HG03342 (cell line): ENCODE measurements around the gene NDUFB10.
"Not testable (repeated sequence)": the region's sequence is repeated elsewhere in the genome, so short reads cannot be mapped to it uniquely, and the experiment has no call there.

Experiments
- ATAC-seq: cut with Tn5 transposase; IDR thresholded peaks from one replicate; pipeline ENCODE4 v1.9.1; 2021; ENCODE audit warnings: mild to moderate bottlenecking, moderate library complexity; ENCODE audit not compliant: unreplicated experiment

Gene NDUFB10

DNA sequence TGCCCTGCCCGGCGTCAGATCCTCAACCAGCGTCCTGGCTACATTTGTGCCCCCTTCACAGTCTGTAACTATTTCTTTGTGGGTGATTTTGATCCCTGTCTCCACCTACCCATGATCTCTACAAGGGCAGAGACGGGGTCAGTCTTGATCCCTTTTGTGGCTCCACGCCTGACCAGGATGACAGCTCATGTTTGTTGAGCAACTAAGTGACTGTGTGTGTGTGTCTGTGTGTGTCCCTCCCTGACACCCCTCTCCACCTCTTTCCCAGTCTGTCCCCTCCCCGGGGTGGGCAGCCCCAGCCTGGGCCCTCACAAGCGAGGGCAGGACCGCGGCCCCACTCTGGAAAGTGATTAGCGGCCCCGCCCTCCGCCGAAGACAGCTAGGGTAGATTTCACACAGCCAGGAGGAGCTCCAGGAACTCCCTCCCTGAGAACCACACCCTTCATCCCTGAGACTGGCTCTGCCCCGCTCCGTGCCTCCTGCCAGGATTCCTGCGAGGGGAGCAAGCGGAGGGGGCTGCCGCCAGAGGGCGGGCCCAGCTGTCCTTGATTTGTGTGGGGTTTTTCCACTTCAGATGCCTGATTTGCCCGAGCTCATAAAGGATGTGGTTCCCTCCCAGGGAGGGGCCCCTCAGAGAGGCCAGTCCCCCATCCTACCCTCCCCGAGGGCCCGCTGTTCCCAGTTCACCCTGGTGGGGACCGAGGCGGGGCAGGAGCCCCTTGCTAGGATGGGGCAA lies 35.9 kb upstream of the NDUFB10 start:
- no peak for ATAC-seq

DNA sequence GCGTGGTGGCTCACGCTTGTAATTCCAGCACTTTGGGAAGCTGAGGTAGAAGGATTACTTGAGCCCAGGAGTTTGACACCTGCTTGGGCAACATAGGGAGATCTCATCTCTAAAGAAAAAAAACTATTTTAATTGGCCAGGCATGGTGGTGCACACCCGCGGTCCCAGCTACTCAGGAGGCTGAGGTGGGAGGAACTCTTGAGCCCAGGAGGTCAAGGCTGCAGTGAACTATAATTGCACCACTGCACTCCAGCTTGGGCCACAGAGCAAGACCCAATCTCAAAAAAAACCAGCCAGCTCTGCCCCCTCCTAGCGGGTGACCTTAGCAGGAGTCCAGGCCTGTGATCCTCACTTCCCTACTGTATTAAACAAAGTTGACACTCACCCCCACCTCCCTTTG lies 35.2 kb upstream of the NDUFB10 start:
- no peak for ATAC-seq

DNA sequence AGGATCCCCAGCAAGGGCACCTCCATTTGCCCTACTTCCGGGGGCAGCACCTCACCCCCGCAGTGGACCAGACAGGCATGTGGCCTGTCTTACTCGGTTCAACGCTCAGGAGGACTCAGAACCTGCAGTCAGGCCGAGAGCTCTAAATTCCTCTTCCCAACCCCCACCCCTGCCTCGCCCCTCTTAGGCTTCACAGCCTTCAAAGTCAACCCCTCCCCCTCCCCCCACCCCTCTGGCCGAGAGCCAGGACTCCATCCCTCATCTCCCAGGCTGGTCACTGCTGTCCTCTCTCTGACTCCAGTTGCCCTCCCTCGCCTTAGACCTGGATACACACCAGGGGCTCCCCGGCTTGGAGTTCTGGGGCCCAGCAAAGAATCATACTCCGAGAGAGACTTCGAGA lies 33.1 kb upstream of the NDUFB10 start:
- no peak for ATAC-seq

DNA sequence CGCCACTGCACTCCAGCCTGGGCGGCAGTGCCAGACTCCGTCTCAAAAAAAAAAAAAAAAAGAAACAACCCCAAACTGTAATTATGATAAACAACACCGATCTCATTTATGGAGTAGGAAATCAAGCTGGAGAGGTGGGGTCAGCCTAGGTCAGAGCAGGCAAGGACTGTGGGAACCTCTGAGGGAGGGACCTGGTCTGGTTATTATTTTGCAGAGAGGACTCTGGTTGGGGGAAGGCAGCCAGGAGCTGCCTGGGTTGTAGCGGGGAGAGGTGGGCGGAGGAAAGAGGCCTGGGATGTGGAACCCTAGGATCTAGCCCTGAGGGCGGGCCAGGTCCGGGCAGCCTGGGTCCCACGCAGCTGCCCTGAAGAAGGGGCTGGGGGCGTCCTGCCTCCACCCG lies 30.2 kb upstream of the NDUFB10 start:
- no peak for ATAC-seq

DNA sequence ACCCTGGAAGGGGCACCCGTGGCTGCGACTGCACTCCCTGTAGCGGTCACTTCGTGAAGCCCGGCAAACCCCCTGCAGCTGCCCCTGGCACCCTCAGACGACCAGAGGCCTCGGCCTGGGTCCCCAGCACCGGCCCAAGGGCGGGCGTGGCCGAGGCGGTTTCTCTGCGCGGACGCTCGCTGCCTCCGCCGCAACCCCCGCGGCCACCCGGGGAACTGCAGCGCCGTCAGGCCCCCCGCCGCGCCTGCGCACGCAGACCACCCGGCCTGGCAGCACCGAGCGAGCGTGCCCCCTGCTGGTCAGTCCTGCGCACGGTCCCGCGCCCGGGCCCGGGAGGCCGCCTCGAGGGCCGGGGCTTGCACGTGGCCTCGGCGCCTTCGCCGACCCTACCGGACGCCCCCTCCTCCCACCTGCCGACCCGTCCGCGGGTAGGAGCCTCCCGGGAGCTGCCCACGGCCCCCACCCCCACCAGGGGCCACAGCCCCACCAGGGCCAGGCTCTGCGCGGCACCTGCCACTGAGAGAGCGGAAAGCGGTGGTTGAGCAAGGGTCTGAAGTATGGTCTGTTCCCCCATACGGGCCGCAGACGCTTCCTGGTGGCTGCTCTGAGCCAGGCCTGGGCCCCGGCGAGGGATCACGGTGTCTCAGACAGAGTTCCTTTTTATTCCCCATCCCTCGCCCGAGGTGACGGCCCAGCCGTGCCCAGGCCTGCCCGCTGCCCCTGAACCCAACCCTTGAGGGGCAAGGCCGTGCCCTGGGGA lies 29.6 kb upstream of the NDUFB10 start:
- peak; percentile 87 for ATAC-seq

DNA sequence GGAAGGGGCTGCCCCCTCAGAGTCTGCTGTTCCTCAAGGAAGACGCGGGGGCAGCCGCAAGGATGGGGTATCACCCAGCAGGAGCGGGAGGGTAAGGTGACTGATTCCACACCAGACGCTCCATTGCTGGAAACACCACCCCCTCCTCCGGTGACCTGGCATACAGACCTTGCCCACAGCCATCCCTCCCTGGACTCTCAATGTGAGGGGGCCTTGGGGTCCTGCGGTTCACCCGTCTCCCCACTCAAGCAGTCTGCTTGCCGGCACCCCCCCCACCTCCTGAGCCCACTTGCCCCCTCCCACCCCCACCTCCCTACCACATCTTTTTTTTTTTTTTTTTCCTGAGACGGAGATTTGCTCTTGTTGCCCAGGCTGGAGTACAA lies 29.0 kb upstream of the NDUFB10 start:
- ATAC-seq: no peak

DNA sequence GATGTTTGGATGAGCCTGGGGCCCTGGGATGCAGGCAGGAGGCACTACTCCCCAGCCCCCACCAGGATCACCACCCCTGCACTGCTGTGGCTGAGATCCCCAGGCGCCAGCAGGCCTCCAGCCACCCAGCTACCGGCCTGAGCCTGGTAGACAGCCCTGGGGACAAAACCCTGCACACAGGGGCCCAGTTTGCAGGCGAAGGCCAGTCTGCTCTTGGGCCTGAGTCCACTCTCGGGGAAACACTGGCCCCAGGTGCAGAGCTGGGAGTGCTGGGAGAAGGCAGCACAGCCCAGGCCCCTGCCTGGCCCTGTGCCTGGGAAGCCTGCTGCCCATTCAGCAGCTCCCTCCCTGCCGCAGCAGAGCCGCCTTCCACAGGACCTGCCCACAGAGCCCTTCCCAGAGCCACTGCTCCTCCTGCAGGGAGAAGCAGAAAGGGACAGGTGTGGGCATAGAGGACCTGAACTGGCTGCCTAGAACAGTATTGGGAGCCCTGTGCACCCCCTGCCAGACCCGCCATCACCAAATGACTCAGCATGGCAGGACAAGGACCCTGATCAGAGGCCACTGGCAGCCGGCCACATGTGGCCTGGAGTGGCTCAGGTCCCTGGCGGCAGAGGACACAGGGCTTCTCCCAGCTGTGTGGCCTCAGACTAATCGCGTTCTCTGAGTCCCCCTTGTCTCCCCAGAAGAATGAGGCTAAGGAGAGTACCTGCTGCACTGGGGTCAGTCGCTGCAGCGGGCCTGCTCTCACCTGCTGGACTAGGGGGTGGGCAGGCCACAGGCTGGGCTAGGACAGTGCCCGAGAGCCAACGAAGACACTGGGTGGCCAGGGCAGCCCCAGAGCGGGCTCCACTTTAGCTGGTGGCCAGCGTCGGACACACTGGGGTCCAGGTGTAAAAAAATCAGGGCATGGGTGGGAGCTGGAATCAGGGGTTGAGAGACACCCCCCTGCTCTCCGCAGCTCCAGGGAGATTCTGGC lies 27.0 kb upstream of the NDUFB10 start:
- no peak for ATAC-seq

DNA sequence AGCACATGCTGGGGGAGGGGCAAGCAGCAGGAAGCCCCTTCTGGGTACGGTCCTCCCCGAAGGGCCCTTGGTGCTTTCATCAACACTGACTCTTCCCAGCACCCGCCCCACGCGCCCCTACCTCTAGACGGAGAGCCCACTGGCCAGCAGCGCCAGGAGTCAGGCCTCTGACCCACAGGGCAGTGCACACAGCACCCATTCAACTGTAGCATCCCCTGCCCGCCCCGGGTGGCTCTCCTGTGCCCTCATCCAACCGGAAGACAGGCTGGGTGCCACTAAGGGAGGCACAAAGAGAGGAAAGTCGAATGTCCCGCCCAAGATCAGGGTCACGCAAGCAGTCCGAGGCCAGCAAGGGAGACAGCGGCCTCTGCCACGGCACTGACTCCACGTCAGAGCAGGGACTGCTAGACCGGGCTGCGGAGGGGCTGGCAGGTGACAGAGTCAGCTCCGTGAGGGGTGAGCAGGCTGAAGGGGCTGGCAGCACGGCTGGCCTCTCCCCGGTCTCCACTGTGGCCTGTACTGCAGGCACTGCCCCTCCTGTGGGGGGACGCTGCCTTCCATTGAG lies 26.2 kb upstream of the NDUFB10 start:
- ATAC-seq: no peak

DNA sequence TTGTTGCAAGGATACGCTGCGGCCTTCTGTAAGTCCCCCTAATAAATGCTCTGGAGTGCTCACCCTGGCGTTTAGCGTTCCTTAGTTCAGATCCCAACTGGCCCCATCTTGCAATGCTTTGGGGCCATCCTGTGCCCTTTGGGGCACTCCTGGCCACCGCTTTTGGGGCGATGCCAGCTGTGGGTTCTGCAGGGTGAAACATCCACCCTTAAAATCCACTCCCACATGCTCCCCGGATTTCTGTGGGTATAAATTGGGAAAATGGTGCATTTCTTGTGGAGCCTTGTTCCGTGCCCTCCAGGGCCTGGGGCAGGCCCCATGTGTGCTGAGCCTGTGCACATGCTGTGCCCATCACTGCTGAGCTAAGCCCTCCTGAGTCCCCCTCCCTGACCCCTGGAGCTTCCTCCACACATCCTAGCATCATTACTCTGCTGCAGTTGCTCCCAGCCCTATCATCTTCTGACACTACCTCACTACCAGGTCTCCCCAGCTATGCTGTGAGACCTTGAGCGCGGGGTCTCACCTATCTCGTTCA lies 22.3 kb upstream of the NDUFB10 start:
- ATAC-seq: no peak

DNA sequence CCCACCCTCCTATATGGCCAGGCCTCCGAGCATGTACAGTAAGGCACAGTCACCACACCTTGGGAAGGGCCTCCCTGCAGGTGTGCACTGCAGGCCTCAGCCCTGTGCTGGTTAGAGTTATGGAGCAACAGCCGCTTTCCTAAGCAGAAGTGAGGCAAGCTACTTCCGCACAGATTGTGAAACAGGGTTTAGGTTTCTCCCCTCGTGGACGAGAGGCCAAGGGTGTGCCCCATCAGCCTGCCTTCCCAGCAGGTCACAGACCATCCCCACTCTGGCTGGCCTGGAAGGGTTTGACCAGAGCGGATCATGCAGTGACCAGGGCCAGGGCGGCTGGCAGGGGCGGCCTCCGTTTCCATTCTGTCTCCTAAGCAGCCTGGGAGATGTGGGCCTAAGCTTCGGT lies 21.0 kb upstream of the NDUFB10 start:
- no peak for ATAC-seq

DNA sequence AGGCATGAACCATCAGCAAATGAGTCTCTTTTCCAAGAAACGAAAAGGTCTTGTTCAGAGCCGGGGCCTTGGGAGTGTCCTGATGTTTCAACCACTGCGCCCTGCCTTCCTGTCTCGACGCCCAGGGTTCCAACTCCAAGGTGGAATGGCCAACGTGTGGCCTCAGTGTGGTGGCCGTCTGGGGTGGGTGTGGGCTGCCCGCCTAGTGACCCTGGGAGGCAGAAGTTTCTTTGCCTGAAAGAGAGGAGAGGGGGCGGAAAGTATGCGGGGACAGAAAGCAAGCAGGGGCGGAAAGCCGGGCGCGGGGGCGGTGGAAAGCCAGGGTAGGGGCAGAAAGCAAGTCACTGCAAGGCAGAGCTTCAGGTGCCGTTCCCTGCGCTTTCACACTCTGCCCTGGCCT lies 20.4 kb upstream of the NDUFB10 start:
- ATAC-seq: no peak

DNA sequence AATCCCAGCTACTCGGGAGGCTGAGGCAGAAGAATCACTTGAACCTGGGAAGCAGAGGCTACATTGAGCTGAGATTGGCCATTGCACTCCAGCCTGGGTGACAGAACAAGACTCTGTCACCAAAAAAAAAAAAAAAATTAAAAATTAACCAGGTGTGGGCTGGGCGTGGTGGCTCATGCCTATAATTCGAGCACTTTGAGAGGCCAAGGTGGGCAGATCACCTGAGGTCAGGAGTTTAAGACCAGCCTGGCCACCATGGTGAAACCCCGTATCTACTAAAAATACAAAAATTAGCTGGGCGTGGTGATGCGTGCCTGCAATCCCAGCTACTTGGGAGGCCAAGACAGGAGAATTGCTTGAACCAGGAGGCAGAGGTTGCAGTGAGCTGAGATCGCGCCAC lies 19.5 kb upstream of the NDUFB10 start:
- not testable (repeated sequence) for ATAC-seq

DNA sequence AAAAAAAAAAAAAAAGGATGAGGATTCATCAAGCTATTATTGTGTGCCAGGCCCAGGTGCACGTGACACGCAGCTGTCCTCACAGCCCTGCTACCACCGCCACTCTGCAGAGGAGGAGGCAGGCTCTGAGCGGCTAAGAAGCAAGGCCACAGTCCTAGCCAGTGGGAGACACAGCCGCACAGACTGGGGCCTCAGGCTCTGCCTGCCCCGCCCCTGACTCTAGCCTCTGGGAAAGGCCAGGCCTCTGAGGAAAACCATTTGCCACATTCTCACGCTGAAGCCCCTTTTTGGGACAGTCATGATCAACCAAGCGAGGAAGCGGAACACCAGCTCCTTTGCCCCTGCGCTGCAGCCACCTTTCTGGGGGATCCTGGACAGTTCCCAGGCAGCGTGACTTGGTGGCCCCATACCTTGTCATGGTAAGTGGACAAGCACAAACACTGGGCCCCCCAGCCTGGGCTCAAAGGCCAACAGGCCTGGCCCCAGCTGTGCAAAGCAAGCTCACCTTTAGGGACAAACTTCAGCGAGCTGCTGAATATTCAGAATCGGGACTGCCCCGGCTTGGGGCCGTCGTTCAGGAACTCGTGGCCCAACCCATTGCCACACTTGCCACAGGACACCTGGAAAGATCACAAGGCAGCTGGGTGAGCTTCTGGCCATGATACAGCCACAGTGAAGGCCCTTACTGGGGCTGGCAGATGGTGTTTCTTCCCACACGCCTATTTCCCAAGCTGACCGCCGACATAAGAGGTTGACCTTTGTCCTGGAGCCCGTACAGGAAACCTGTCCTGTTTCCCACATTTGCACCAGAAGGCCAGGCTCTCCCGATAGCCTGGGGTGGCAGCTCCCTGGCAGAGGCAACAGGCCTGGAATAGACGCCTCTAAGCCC lies 18.8 kb upstream of the NDUFB10 start:
- no peak for ATAC-seq

DNA sequence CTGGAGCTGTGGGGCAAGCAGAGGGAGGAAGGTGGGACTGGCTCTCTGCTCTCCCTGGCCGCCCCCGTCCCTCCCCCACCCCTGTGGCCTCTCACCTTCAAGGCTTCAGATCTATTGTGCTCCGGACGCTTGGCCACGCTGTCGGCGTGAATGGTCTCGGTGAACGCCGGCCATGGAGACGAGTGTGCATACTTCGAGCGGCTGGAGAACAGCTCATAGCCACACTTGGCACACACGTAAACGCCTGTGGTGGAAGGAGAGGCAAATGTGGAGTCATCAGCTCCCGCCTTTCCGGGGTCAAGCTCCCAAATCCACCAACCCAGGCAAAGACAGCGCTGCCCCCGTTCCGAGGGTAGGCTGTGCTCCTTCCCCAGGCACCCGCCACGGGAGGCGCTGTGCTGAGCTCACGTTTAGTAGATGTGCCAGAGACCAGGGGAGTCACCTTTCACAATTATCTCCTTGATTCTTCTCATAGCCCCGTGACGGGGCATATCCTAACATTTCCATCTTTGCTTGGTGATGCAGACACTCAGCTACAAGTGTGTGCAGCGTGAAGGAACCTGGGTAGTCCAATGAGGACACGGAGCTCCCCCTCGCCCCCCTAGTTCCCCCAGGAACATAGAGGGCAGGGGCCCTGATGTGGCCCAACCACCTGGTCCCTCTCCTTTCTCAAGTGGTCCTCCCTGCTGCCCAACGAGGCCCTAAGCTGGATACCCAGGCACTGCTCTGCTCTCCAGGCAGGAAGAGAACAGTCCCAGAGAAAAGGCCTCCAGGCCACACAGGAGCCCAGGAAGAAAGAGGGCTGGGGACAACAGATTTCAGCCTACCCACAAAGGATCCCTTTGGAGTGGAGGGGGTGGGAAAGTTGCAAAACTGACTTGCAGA lies 17.9 kb upstream of the NDUFB10 start:
- ATAC-seq: no peak

DNA sequence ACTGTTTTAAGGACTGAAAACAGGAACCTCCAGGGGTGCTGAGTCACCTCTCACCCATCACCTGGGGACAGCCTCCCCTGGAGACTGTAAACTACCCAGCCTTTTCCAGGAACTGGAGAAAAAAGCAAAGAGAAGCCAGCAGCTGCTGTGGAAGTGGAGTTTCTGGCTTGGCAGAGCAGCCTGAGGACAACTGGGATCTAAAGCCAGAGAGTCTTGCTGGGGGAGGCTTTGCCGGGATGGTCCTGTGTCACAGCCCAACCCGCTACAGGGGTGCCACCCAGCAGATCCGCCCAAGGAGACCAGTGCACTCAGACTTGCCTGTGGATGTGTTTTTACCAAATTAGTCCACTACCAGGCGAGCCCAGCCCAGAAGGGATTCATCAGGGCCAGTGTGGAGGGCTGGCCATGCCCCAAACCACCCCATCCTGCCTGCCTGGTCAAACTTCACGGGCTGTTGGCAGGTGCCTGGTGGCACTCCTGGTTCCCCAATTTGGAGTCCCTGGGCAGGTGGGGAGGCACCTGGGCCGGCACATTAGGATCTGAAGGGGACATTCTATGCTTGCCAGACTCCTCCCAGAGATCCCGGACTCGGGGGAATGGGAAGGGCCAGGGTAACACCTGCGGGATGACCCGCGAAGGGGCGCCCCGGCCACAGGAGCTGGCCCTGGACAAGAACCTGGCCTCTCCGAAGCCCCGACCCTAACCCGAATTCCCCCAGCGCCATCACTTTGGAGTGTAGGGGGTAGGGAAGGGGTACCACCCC lies 17.1 kb upstream of the NDUFB10 start:
- no peak for ATAC-seq

DNA sequence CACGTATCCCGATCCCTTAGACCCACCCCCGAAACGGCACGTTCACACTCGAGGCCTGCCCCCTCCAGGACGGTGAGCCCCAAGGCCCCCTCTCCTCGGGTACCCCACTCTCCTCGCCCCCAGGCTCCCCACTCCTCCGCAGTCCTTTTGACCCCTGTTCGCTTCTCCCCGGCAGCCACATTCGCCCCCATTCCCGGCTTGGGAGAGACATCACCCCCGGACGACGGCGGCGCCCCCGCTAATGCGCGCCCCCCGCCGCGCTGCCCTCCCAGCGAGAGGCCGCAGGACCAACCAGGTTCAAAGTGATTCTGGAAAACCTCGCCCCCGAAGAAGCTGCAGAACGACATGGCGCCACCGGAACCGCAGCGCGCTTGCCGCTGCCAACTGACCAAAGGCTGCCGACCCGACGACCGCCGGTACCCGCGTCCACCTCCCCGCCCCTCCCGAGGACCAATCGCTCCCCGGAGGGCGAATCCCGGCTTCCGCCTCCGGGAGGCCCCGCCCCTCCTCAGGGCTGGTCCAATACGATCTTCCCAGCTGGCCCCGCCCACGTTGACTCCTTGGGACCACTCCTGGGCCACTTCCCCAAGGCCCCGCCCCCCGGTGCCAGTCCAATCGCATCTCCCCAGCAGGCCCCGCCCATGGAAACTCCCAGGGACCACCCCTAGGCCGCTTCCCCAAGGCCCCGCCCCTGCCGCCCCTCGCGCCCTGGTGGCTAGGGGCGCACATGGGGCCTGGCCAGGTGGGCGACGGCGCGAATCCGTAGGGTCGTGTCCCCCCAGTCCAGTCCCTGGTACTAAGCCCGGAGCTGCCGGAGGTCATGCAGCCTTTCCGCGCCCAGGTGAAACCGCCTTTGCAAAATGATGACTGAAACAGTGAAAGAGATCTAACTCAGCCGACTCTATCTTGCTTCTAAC lies 16.3 kb upstream of the NDUFB10 start, which contains the start of gene MSRB1:
TSS of gene MSRB1 (minus strand) at position 390 of the 917 bp plus-strand sequence. CDS start at position 347, 43 bp downstream.
- ATAC-seq: peak; percentile 89
